AG10803 (cell line): ENCODE results near the gene WDR59.

Experiments
- DNase-seq: peaks from one replicate; pipeline ENCODE4 v3.0.0; 2010; ENCODE audit warnings: low read depth
- H3K4me3 ChIP-seq: 2 replicates; pipeline ENCODE4 v1.5.1; 2011; ENCODE audit warnings: mild to moderate bottlenecking, low read length, control low read depth
- TF ChIP-seq, protein P1 (sequence below): conservative IDR thresholded peaks from 2 replicates; pipeline ENCODE4 v1.5.1; 2011; ENCODE audit warnings: mild to moderate bottlenecking, low read length, control low read depth, inconsistent platforms

Gene WDR59

DNA sequence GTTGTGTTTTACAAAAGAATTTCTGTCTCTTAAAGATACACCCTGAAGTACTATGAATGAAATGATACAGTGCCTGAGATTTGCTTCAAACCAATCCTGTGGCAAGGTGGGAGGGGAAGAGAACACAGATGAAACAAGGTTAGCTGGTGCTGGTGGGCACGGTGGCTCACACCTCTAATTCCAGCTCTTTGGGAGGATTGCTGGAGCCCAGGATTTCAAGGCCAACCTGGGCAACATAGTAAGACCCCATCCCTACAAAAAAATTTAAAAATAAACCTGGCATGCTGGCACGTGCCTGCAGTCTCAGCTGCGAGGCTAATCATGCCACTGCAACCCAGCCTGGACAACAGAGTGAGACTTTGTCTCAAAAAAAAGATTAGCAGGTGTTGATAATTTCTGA lies 143.0 kb downstream of the WDR59 start:
- no peak for DNase-seq
- no peak overlapping the region for H3K4me3 ChIP-seq
- TF ChIP-seq, protein P1, sequence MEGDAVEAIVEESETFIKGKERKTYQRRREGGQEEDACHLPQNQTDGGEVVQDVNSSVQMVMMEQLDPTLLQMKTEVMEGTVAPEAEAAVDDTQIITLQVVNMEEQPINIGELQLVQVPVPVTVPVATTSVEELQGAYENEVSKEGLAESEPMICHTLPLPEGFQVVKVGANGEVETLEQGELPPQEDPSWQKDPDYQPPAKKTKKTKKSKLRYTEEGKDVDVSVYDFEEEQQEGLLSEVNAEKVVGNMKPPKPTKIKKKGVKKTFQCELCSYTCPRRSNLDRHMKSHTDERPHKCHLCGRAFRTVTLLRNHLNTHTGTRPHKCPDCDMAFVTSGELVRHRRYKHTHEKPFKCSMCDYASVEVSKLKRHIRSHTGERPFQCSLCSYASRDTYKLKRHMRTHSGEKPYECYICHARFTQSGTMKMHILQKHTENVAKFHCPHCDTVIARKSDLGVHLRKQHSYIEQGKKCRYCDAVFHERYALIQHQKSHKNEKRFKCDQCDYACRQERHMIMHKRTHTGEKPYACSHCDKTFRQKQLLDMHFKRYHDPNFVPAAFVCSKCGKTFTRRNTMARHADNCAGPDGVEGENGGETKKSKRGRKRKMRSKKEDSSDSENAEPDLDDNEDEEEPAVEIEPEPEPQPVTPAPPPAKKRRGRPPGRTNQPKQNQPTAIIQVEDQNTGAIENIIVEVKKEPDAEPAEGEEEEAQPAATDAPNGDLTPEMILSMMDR = no peak

DNA sequence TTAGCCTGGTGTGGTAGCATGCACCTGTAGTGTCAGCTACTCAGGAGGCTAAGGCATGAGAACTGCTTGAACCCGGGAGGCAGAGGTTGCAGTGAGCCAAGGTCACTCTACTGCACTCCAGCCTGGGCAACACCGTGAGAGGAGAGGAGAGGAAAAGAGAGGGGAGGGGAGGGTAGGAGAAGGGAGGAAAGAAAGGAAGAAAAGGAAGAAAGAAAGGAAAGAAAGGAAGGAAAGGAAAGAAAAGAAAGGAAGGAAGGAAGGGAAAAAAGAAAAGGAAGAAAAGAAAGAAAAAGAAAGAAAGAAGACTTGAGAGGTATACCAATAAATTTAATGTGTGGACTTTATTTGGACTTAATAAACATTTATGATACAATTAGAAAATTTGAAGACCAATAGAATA lies 143.5 kb downstream of the WDR59 start:
- DNase-seq = no peak
- no peak overlapping the region for H3K4me3 ChIP-seq
- TF ChIP-seq, protein P1 = no peak

DNA sequence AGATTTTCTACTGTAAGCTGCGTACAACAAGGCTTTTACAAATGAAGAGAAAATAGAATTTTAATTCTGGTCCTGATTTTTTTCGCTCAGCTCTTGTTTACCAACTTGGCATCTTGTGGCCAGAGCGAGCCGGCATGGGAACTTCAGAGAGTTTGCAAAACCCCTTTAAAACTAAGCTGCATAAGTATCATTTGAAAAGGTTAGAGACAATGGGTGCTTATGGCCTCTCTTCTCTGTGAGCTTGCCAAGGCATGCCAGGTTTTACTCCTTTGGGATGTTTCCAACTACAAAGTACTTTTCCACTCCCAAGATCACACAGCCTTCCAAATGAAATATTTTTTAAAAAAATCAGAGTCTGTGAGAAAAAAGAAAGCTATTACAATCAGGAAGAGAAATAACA lies 147.9 kb downstream of the WDR59 start:
- H3K4me3 ChIP-seq = no peak overlapping the region
- TF ChIP-seq, protein P1 = no peak
- DNase-seq = no peak

DNA sequence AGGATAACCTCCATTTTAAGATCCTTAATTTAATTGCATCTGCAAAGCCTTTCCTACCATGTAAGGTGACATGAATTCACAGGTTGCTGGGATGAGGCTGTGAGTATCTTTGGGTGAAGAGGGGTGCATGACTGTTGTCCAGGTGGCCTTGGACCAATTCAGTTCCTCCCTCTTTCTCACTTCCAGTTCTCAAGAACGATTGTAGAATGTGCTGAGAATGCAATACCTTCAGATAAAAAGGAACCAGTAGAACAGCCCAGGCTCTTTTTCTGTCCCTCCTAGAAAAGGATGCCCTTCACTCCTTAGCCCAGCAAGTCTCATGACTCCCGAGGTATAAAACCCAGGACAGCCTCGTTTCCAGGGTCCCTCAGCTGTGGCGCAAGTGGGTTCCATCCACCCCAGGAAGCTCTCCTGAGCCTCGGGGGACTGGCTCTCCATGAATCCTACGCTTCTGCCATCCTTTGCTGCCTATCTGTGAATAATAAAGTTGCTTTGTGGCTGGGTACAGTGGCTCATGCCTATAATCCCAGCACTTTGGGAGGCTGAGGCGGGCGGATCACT lies 148.7 kb downstream of the WDR59 start:
- H3K4me3 ChIP-seq = no peak overlapping the region
- DNase-seq = no peak
- TF ChIP-seq, protein P1 = no peak

DNA sequence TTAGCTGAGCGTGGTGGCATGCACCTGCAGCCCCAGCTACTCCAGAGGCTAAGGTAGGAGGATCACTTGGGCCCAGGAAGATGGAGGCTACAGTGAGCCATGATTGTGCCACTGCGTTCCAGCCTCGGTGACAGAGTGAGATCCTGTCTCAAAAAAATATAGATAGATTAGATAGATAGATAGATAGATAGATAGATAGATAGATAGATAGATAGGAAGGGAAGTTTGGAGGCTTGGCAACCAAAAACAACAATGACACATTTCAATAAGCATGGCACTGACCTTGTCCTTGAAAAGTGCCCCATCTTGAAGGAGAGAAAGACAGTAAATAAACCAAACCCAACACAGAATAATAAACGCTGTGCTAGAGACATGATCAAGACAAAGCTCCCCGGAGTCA lies 152.7 kb downstream of the WDR59 start:
- DNase-seq = no peak
- H3K4me3 ChIP-seq = no peak overlapping the region
- TF ChIP-seq, protein P1 = no peak

DNA sequence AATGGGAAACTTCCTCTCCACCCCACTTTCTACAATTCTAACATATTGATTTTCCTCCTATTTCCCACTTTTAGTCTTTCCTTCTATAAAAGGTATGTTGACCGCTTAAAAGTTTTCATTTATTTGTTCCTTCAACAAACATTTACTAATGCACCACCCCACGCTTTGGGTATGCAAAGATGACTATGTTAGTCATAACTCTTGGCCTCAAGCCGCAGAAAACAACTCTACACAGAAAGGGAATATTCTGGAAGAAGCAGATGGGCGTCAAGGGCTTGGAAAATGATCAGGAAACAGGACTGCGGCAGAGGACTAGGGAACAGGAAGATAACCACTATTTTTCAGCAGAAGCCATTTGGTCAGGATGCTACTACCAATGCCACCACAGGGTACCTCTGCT lies 153.5 kb downstream of the WDR59 start:
- no peak for DNase-seq
- no peak overlapping the region for H3K4me3 ChIP-seq
- TF ChIP-seq, protein P1 = no peak

DNA sequence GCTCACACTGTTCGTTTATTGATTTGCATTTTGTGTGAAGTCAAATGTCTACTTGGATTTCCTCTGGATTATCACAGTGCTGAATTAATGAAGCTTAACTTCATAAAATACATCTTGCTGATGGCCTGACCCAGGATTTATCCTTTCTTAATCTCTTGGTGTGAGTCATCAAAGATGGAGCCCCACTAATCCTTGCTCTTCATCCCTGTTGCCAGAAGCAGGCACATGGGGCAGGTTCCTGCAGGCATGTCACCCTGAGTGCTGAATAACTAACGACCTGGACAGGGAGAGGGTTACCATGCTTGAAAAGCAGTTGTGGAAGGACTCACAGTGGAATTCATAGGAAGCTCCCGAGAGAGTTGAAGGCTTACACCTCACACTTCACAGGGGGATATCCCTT lies 154.3 kb downstream of the WDR59 start:
- TF ChIP-seq, protein P1 = no peak
- H3K4me3 ChIP-seq = no peak overlapping the region
- no peak for DNase-seq
